Liver (tissue), 9 donors: ENCODE results near the gene ITCH. TPM values are rescaled to one million over a fixed set of nuclear protein-coding genes. Genes with fewer than 3 reads are reported as not detected.

Experiments
- DNase-seq: peaks from one replicate; pipeline ENCODE4 v3.0.0-alpha.2; 2017; ENCODE audit warnings: low spot score
- H3K27ac ChIP-seq, 2 donors: one replicate each; pipeline ENCODE4 v1.7.0; 2013; ENCODE audit warnings: inconsistent platforms in 2 of 2, low read length in 2 of 2, control low read depth in 1 of 2, low read depth in 1 of 2, mild to moderate bottlenecking in 1 of 2
- H3K27me3 ChIP-seq, 4 donors: one replicate each; pipeline versions ENCODE4 v1.6.1 to v1.7.0; 2013; ENCODE audit warnings: low read length in 3 of 4, inconsistent platforms in 1 of 4, mild to moderate bottlenecking in 1 of 4, moderate library complexity in 1 of 4; ENCODE audit not compliant: control insufficient read depth in 4 of 4, insufficient read depth in 4 of 4
- H3K36me3 ChIP-seq, 4 donors: one replicate each; pipeline versions ENCODE4 v1.6.1 to v1.7.0; 2013; ENCODE audit warnings: low read length in 3 of 4, mild to moderate bottlenecking in 3 of 4, low read depth in 1 of 4, moderate library complexity in 1 of 4; ENCODE audit not compliant: control insufficient read depth in 4 of 4, insufficient read depth in 3 of 4
- H3K4me1 ChIP-seq, 4 donors: one replicate each; pipeline versions ENCODE4 v1.6.1 to v1.7.0; 2013; ENCODE audit warnings: low read length in 3 of 4, mild to moderate bottlenecking in 3 of 4, moderate library complexity in 1 of 4; ENCODE audit not compliant: control insufficient read depth in 4 of 4, insufficient read depth in 4 of 4
- H3K4me3 ChIP-seq, 3 donors: one replicate each; pipeline versions ENCODE4 v1.6.1 to v1.7.0; 2013; ENCODE audit warnings: low read length in 3 of 3, control low read depth in 1 of 3, low read depth in 1 of 3, mild to moderate bottlenecking in 1 of 3
- H3K9ac ChIP-seq, 2 donors: one replicate each; pipeline ENCODE4 v1.7.0; 2013; ENCODE audit warnings: low read length in 2 of 2, mild to moderate bottlenecking in 2 of 2, moderate library complexity in 2 of 2, control low read depth in 1 of 2, low read depth in 1 of 2
- H3K9me3 ChIP-seq, 4 donors: one replicate each; pipeline versions ENCODE4 v1.6.1 to v1.7.0; 2013; ENCODE audit warnings: low read length in 3 of 4; ENCODE audit not compliant: control insufficient read depth in 4 of 4
- ATF3 ChIP-seq: IDR thresholded peaks from 2 replicates; pipeline ENCODE4 v1.6.1; 2016; ENCODE audit warnings: antibody characterized with exemption
- CTCF ChIP-seq: fragments of 150-350 bp; IDR thresholded peaks from 2 replicates; pipeline ENCODE4 v1.5.1; 2017; ENCODE audit warnings: improper control_type of control experiment, low read depth, low read length; ENCODE audit not compliant: missing input control
- FOXA1 ChIP-seq: IDR thresholded peaks from 2 replicates; pipeline ENCODE4 v1.6.1; 2016; ENCODE audit warnings: antibody characterized with exemption
- FOXA2 ChIP-seq: IDR thresholded peaks from 2 replicates; pipeline ENCODE4 v1.6.1; 2016; ENCODE audit warnings: antibody characterized with exemption
- GABPA ChIP-seq, 2 donors: IDR thresholded peaks in 1 of 2; conservative IDR thresholded peaks in 1 of 2; 2 replicates each; pipeline ENCODE4 v1.6.1; 2016; ENCODE audit warnings: antibody characterized with exemption in 2 of 2, mild to moderate bottlenecking in 1 of 2, moderate library complexity in 1 of 2
- HNF4A ChIP-seq, 2 donors: conservative IDR thresholded peaks; 2 replicates each; pipeline ENCODE4 v1.6.1; 2016; ENCODE audit warnings: antibody characterized with exemption in 2 of 2, mild to moderate bottlenecking in 2 of 2
- HNF4G ChIP-seq: IDR thresholded peaks from 2 replicates; pipeline ENCODE4 v1.6.1; 2016; ENCODE audit warnings: antibody characterized with exemption
- MAX ChIP-seq: IDR thresholded peaks from 2 replicates; pipeline ENCODE4 v1.6.1; 2016; ENCODE audit warnings: antibody characterized with exemption
- NR2F2 ChIP-seq: IDR thresholded peaks from 2 replicates; pipeline ENCODE4 v1.6.1; 2016; ENCODE audit warnings: antibody characterized with exemption
- RAD21 ChIP-seq, 2 donors: IDR thresholded peaks; 2 replicates each; pipeline ENCODE4 v1.6.1; 2016; ENCODE audit warnings: antibody characterized with exemption in 2 of 2, mild to moderate bottlenecking in 2 of 2
- REST ChIP-seq: IDR thresholded peaks from 2 replicates; pipeline ENCODE4 v1.6.1; 2016; ENCODE audit warnings: antibody characterized with exemption, mild to moderate bottlenecking
- RXRA ChIP-seq, 2 donors: IDR thresholded peaks; 2 replicates each; pipeline ENCODE4 v1.6.1; 2017 to 2018; ENCODE audit warnings: antibody characterized with exemption in 2 of 2, mild to moderate bottlenecking in 1 of 2
- SP1 ChIP-seq: IDR thresholded peaks from 2 replicates; pipeline ENCODE4 v1.6.1; 2018; ENCODE audit warnings: antibody characterized with exemption, mild to moderate bottlenecking
- TAF1 ChIP-seq: conservative IDR thresholded peaks from 2 replicates; pipeline ENCODE4 v1.6.1; 2016; ENCODE audit warnings: antibody characterized with exemption, mild to moderate bottlenecking
- YY1 ChIP-seq: IDR thresholded peaks from 2 replicates; pipeline ENCODE4 v1.6.1; 2016; ENCODE audit warnings: antibody characterized with exemption, mild to moderate bottlenecking
- WGBS: extraction: QIAGEN DNeasy Blood & Tissue Kit; methylation state at CpG from one replicate; pipeline ENCODE4 v1.1.7; 2013; 5-methylcytosine and 5-hydroxymethylcytosine counted together
- polyA plus RNA-seq, 2 donors: library from polyadenylated mRNA; stranded (reverse) in 1 of 2; unstranded in 1 of 2; fragments of 200-250 nt in 1 of 2; fragments of >200 nt in 1 of 2; fragmentation: Nextera tagmentation in 1 of 2; extraction: Ambion mirVana in 1 of 2; gene quantifications; one replicate each; pipeline versions ENCODE4 v1.2.1 to v1.2.3, GENCODE V29; 2013 to 2015
- total RNA-seq, 2 donors: library from RNA; depleted of rRNA; stranded (reverse); fragments of >200 nt; gene quantifications; one replicate each; pipeline ENCODE4 v1.2.3, GENCODE V29; 2014
- TF ChIP-seq, protein P1 (sequence below): IDR thresholded peaks from 2 replicates; pipeline ENCODE4 v1.6.1; 2016; ENCODE audit warnings: antibody characterized with exemption
- donor health status: healthy.
- donor health status: healthy.
- donor health status: healthy.
- donor health status: healthy.
- donor health status: healthy.

ITCH gene
- total and polyA plus RNA-seq, 4 donors, result 14.3 to 85.3 (median 25.8) TPM

- Histone ChIP-seq H3K9ac (no peak overlapping the region), H3K27me3 (no peaks in the 10 kb centered on the region), H3K4me3 (no peak overlapping the region), H3K27ac (no peak overlapping the region), H3K9me3 (no peaks in the 10 kb centered on the region), H3K36me3 (peaks cover 10 to 69% (median 59%) of the 10 kb centered on the region in 4 donors), H3K4me1 (no peaks in the 10 kb centered on the region)
- no peak for TF ChIP-seq FOXA2
- TF ChIP-seq RAD21 (IDR thresholded peaks at IDR 0.05), result no peak
- no peak for TF ChIP-seq HNF4A (conservative IDR thresholded peaks at IDR 0.05)
- TF ChIP-seq GABPA (IDR thresholded peaks at IDR 0.05 in 1 of 2, conservative IDR thresholded peaks at IDR 0.05 in 1 of 2), result no peak
- TF ChIP-seq MAX, result no peak
- TF ChIP-seq RXRA (IDR thresholded peaks at IDR 0.05), result no peak
- no peak for TF ChIP-seq SP1
- TF ChIP-seq HNF4G, result no peak
- no peak for DNase-seq
- WGBS, result 97% methylated on average over 3 of the region's 3 CpGs
These were observed 80.5 kb downstream of the ITCH start for GRCh38 chr20:34443546-34443945.

GRCh38 chr20:34445177-34446065, 82.3 kb downstream of the ITCH start:
- no peak overlapping the region for H3K9ac ChIP-seq
- H3K27ac ChIP-seq, result no peak overlapping the region
- peaks cover 11 to 65% (median 57%) of the 10 kb centered on the region in 4 donors for H3K36me3 ChIP-seq
- H3K4me3 ChIP-seq, result no peak overlapping the region
- H3K4me1 ChIP-seq, result no peaks in the 10 kb centered on the region
- WGBS, result 62% methylated on average over 7 of the region's 7 CpGs
- TF ChIP-seq HNF4G (no peak), ATF3 (no peak), NR2F2 (no peak), FOXA1 (no peak), CTCF (no peak), REST (no peak), YY1 (no peak), RAD21 (IDR thresholded peaks at IDR 0.05) (no peak), GABPA (IDR thresholded peaks at IDR 0.05 in 1 of 2, conservative IDR thresholded peaks at IDR 0.05 in 1 of 2) (no peak), MAX (no peak), FOXA2 (no peak), HNF4A (conservative IDR thresholded peaks at IDR 0.05) (no peak), TAF1 (no peak)
- TF ChIP-seq, protein P1, sequence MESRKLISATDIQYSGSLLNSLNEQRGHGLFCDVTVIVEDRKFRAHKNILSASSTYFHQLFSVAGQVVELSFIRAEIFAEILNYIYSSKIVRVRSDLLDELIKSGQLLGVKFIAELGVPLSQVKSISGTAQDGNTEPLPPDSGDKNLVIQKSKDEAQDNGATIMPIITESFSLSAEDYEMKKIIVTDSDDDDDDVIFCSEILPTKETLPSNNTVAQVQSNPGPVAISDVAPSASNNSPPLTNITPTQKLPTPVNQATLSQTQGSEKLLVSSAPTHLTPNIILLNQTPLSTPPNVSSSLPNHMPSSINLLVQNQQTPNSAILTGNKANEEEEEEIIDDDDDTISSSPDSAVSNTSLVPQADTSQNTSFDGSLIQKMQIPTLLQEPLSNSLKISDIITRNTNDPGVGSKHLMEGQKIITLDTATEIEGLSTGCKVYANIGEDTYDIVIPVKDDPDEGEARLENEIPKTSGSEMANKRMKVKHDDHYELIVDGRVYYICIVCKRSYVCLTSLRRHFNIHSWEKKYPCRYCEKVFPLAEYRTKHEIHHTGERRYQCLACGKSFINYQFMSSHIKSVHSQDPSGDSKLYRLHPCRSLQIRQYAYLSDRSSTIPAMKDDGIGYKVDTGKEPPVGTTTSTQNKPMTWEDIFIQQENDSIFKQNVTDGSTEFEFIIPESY, result no peak
- no peak for DNase-seq
- H3K9me3 ChIP-seq, result no peaks in the 10 kb centered on the region
- no peaks in the 10 kb centered on the region for H3K27me3 ChIP-seq
